Measurements from ENCODE around the gene RAB7B.

DNA sequence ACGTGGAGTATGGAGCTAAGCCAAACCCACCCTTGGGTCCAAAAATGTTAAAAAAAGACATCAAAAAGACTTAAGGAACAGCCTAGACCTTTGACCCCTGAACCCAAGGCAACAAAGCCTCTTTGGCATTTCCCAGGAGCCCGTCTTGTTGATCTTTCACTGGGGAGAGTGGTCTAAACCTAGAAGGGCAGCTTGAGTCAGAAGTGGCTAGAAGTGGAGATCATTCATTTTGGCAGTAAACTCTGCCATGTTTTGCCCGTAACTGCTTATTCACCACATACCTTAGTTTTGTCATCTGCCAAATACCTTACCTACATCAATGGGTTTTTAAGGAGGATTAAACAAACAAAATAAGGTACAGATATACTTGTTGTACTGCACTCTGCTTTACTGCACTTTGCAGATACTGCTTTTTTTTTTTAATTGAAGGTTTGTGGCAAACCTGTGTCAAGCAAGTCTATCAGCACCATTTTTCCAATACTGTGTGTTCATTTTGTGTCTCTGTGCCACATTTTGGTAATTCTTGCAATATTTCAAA is 22.2 kb upstream of the RAB7B start:
- no peak for TF ChIP-seq POLR2A (IDR thresholded peaks at IDR 0.05)
- TF ChIP-seq, protein P1, sequence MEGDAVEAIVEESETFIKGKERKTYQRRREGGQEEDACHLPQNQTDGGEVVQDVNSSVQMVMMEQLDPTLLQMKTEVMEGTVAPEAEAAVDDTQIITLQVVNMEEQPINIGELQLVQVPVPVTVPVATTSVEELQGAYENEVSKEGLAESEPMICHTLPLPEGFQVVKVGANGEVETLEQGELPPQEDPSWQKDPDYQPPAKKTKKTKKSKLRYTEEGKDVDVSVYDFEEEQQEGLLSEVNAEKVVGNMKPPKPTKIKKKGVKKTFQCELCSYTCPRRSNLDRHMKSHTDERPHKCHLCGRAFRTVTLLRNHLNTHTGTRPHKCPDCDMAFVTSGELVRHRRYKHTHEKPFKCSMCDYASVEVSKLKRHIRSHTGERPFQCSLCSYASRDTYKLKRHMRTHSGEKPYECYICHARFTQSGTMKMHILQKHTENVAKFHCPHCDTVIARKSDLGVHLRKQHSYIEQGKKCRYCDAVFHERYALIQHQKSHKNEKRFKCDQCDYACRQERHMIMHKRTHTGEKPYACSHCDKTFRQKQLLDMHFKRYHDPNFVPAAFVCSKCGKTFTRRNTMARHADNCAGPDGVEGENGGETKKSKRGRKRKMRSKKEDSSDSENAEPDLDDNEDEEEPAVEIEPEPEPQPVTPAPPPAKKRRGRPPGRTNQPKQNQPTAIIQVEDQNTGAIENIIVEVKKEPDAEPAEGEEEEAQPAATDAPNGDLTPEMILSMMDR (IDR thresholded peaks at IDR 0.05) = no peak
